Measurements from ENCODE around the gene APBB2. TPM values are rescaled to one million over a fixed set of nuclear protein-coding genes. Genes with fewer than 3 reads are reported as not detected.

APBB2 gene
- total RNA-seq, 1 experiment from 2014 or later = 17.7 TPM

DNA sequence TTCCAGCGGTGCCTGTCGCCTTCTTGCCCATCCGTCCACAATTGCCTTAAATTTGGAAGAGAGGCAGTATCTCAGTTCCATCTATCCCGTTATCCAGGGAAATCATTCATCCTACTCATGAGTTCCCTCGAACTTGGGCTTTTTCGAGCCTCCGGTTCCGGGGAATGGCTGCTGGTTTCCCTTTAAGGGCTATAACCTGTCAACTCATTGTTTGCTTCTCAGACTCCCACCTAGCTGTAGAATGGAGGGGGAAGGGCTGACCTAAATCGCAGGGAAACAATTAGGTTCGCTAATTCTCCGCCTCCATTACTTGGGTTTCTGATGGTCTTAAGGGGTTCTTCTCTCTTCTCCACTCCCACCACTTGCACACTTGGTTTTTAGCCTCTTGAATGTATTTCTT, 43.6 kb upstream of the APBB2 start:
- CTCF ChIA-PET = interaction anchor here (0.6 to 1.6 kb wide), 2 partner anchors 112 to 281 kb away, joined by 3 to 7 read pairs; no protein-coding TSS in a partner anchor
- TF ChIP-seq, protein P1, sequence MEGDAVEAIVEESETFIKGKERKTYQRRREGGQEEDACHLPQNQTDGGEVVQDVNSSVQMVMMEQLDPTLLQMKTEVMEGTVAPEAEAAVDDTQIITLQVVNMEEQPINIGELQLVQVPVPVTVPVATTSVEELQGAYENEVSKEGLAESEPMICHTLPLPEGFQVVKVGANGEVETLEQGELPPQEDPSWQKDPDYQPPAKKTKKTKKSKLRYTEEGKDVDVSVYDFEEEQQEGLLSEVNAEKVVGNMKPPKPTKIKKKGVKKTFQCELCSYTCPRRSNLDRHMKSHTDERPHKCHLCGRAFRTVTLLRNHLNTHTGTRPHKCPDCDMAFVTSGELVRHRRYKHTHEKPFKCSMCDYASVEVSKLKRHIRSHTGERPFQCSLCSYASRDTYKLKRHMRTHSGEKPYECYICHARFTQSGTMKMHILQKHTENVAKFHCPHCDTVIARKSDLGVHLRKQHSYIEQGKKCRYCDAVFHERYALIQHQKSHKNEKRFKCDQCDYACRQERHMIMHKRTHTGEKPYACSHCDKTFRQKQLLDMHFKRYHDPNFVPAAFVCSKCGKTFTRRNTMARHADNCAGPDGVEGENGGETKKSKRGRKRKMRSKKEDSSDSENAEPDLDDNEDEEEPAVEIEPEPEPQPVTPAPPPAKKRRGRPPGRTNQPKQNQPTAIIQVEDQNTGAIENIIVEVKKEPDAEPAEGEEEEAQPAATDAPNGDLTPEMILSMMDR (IDR thresholded peaks at IDR 0.05; ENCODE audit: unreplicated experiment) = no peak
- no TSS peak for BruUV-seq (replicated peaks)
- Mint-ChIP-seq H3K27me3 (ENCODE audit: unreplicated experiment) (no peaks in the 10 kb centered on the region), H3K9me3 (ENCODE audit: low read depth, unreplicated experiment) (no peaks in the 10 kb centered on the region), H3K4me3 (ENCODE audit: low read depth, unreplicated experiment) (peak overlapping the region; percentile 69), H3K36me3 (ENCODE audit: insufficient read depth, unreplicated experiment) (peaks cover 7% of the 10 kb centered on the region), H3K4me1 (ENCODE audit: low read depth, unreplicated experiment) (peaks cover 11% of the 10 kb centered on the region), H3K27ac (ENCODE audit: unreplicated experiment) (no peak overlapping the region)
- intact Hi-C loops (cut with micrococcal nuclease; ENCODE audit: unreplicated experiment) = loop anchor here (5.0 kb wide), 1 partner anchor 629 kb away; no protein-coding TSS in a partner anchor
- no peak for DNase-seq

DNA sequence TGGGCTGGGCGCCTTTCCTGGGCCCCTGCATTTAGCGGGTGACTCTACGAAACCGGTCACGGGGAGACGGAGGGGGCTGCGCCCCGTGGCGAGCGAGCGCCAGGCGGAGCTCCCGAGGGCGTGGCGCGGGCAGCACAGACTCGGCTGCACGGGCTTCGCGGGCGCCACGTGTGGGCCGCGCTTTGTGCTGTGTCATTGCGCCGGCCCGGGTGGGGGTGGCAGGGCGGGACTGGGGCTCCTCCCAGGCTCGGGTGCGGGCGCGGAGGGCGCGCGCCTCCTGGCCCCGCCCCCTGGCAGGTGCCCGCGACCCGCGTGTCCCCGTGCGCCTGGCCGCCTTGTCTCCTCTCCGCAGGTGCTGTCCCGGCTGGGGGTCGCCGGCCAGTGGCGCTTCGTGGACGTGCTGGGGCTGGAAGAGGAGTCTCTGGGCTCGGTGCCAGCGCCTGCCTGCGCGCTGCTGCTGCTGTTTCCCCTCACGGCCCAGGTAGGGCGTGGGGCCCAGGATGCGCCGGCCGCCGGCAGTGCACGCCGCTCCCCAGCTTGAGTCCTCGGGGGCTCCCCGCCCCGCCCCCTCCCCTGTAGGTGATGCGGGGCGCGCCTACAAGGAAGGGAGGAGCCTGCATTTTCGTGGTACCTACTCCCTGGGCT, 43.0 kb upstream of the APBB2 start:
- H3K4me3 Mint-ChIP-seq (ENCODE audit: low read depth, unreplicated experiment) = peak overlapping the region; percentile 69
- H3K9me3 Mint-ChIP-seq (ENCODE audit: low read depth, unreplicated experiment) = no peaks in the 10 kb centered on the region
- DNase-seq = peak; percentile 71
- H3K36me3 Mint-ChIP-seq (ENCODE audit: insufficient read depth, unreplicated experiment) = peaks cover 7% of the 10 kb centered on the region
- no peaks in the 10 kb centered on the region for H3K27me3 Mint-ChIP-seq (ENCODE audit: unreplicated experiment)
- TF ChIP-seq, protein P1 (IDR thresholded peaks at IDR 0.05; ENCODE audit: unreplicated experiment) = no peak
- H3K27ac Mint-ChIP-seq (ENCODE audit: unreplicated experiment) = no peak overlapping the region
- H3K4me1 Mint-ChIP-seq (ENCODE audit: low read depth, unreplicated experiment) = peaks cover 11% of the 10 kb centered on the region
- CTCF ChIA-PET = interaction anchor here (0.6 to 1.6 kb wide), 2 partner anchors 111 to 281 kb away, joined by 3 to 7 read pairs; no protein-coding TSS in a partner anchor
- no TSS peak for BruUV-seq (replicated peaks)
- intact Hi-C loops (cut with micrococcal nuclease; ENCODE audit: unreplicated experiment) = loop anchor here (5.0 kb wide), 1 partner anchor 630 kb away; no protein-coding TSS in a partner anchor

DNA sequence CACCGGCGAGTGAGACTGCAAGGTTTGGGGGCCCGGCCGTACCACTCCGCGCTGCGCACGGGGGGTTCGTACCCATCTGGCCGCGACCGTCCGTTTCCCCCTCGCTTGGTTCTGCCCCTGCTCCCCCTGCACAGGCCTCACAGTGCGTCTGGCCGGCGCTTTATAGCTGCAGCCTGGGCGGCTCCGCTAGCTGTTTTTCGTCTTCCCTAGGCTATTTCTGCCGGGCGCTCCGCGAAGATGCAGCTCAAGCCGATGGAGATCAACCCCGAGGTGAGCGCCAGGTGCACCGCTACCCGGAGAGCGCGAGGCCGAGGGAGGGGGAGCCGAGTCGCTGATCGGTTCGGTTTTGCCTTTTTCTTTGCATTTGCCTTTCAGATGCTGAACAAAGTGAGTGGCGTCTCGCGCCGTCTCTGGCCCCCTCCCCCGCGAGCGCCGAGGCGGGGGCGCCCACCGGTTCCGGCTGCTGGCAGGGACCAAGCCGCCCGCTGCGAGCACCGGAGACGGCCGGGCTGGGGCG, 42.5 kb upstream of the APBB2 start, which contains the start of gene UCHL1:
TSS of gene UCHL1 (plus strand) at position 189 of the 517 bp plus-strand sequence. CDS start at position 238, 49 bp downstream.
- H3K4me1 Mint-ChIP-seq (ENCODE audit: low read depth, unreplicated experiment) = peaks cover 11% of the 10 kb centered on the region
- peaks cover 7% of the 10 kb centered on the region for H3K36me3 Mint-ChIP-seq (ENCODE audit: insufficient read depth, unreplicated experiment)
- DNase-seq = no peak
- peak within 1 kb of the TSS; percentile 69 for H3K4me3 Mint-ChIP-seq (ENCODE audit: low read depth, unreplicated experiment)
- BruUV-seq (replicated peaks) = no TSS peak
- H3K9me3 Mint-ChIP-seq (ENCODE audit: low read depth, unreplicated experiment) = no peaks in the 10 kb centered on the region
- intact Hi-C loops (cut with micrococcal nuclease; ENCODE audit: unreplicated experiment) = loop anchor here (5.0 kb wide), 1 partner anchor 631 kb away; no protein-coding TSS in a partner anchor
- CTCF ChIA-PET = no interaction called here
- TF ChIP-seq, protein P1 (IDR thresholded peaks at IDR 0.05; ENCODE audit: unreplicated experiment) = no peak
- no peaks in the 10 kb centered on the region for H3K27me3 Mint-ChIP-seq (ENCODE audit: unreplicated experiment)
- H3K27ac Mint-ChIP-seq (ENCODE audit: unreplicated experiment) = no peak within 1 kb of the TSS

DNA sequence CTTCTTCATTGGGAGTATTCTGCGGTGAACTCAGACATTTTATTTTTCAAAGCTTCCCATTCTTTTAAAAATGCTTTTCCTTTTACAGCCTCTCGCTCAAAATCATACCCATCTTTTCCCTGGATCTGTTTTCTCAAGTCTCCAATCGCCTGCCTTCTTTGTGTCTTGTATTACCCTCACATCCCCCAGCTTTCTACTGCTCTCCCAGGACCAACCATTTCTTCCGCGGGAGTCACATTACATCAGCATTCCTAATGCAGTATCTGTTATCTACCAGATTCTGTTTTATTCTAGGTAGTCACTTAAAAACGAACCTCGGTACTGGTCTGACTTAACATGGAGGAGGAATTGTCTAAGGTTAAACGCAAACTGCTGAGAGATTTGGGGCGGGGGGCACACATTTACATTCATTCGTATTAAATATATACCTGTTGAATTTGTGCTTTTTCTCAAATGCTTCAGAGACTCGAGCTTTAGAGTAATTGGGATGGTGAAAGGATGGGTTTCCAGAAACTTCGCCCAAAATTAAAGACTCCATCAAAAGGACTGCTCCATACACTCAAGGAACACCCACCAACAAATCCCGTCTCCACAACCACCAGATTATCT, 41.9 kb upstream of the APBB2 start:
- intact Hi-C loops (cut with micrococcal nuclease; ENCODE audit: unreplicated experiment) = loop anchor here (5.0 kb wide), 1 partner anchor 631 kb away; no protein-coding TSS in a partner anchor

More for the DNA sequence above, 41.9 kb upstream of the APBB2 start:
- TF ChIP-seq, protein P1 (IDR thresholded peaks at IDR 0.05; ENCODE audit: unreplicated experiment) = no peak
- DNase-seq = no peak
- H3K4me1 Mint-ChIP-seq (ENCODE audit: low read depth, unreplicated experiment) = peaks cover 11% of the 10 kb centered on the region
- CTCF ChIA-PET = no interaction called here
- no peak overlapping the region for H3K27ac Mint-ChIP-seq (ENCODE audit: unreplicated experiment)
- no peaks in the 10 kb centered on the region for H3K27me3 Mint-ChIP-seq (ENCODE audit: unreplicated experiment)
- H3K4me3 Mint-ChIP-seq (ENCODE audit: low read depth, unreplicated experiment) = peak overlapping the region; percentile 69
- BruUV-seq (replicated peaks) = no TSS peak
- peaks cover 7% of the 10 kb centered on the region for H3K36me3 Mint-ChIP-seq (ENCODE audit: insufficient read depth, unreplicated experiment)
- no peaks in the 10 kb centered on the region for H3K9me3 Mint-ChIP-seq (ENCODE audit: low read depth, unreplicated experiment)
